Caco-2 (cell line): ENCODE data around the gene MRFAP1L1. TPM values are rescaled to one million over a fixed set of nuclear protein-coding genes. Genes with fewer than 3 reads are reported as not detected.

Experiments used
- BruUV-seq: library from RNA; stranded (reverse); fragments of 400-500 nt; replicated peaks from 2 replicates; lab custom pipeline; 2021; lab: Mats Ljungman, UMichigan
- CTCF ChIA-PET: fragments of 300-600 bp; sonication (Branson Sonifier 250); formaldehyde crosslinking; loops from one replicate; lab custom pipeline; 2022; ENCODE audit warnings: antibody characterized with exemption; lab: Charles Lee
- POLR2A ChIA-PET: fragments of 300-600 bp; sonication (Branson Sonifier 250); formaldehyde crosslinking; loops from one replicate; lab custom pipeline; 2022; ENCODE audit warnings: antibody characterized with exemption; lab: Charles Lee
- DNase-seq, 2 experiments: peaks; one replicate each; pipeline versions ENCODE4 v3.0.0 to v3.0.0-alpha.2; 2020 to 2022
- H3K27me3 ChIP-seq: replicated peaks from 2 replicates; pipeline ENCODE4 v1.6.0; 2011; ENCODE audit warnings: low read length; ENCODE audit not compliant: control insufficient read depth, insufficient read depth
- H3K36me3 ChIP-seq: 2 replicates; pipeline ENCODE4 v1.5.1; 2011; ENCODE audit warnings: low read length; ENCODE audit not compliant: control insufficient read depth, insufficient read depth
- H3K4me1 ChIP-seq: fragments of 250-450 bp; sonication (Bioruptor Pico); 2 replicates; pipeline ENCODE4 v1.5.1; 2020; ENCODE audit warnings: mild to moderate bottlenecking
- H3K4me3 ChIP-seq: 2 replicates; pipeline ENCODE4 v1.5.1; 2011; ENCODE audit warnings: low read depth, mild to moderate bottlenecking, control low read depth, low read length
- H3K9me3 ChIP-seq: fragments of 250-450 bp; sonication (Bioruptor Pico); 2 replicates; pipeline ENCODE4 v1.5.1; 2020; ENCODE audit warnings: mild to moderate bottlenecking, moderate library complexity
- H3K27ac Mint-ChIP-seq: one replicate; pipeline ENCODE4 v1.8.0; 2022; ENCODE audit warnings: mixed read lengths; ENCODE audit not compliant: unreplicated experiment
- H3K27me3 Mint-ChIP-seq: one replicate; pipeline ENCODE4 v1.8.0; 2022; ENCODE audit warnings: mixed read lengths; ENCODE audit not compliant: insufficient read depth, unreplicated experiment
- H3K36me3 Mint-ChIP-seq: one replicate; pipeline ENCODE4 v1.8.0; 2022; ENCODE audit warnings: mild to moderate bottlenecking, mixed read lengths; ENCODE audit not compliant: insufficient read depth, unreplicated experiment
- H3K4me1 Mint-ChIP-seq: one replicate; pipeline ENCODE4 v1.8.0; 2022; ENCODE audit warnings: low read depth, mixed read lengths; ENCODE audit not compliant: unreplicated experiment
- H3K4me3 Mint-ChIP-seq: one replicate; pipeline ENCODE4 v1.8.0; 2022; ENCODE audit warnings: mild to moderate bottlenecking, moderate library complexity, mixed read lengths; ENCODE audit not compliant: unreplicated experiment
- H3K9me3 Mint-ChIP-seq: one replicate; pipeline ENCODE4 v1.8.0; 2022; ENCODE audit warnings: mixed read lengths; ENCODE audit not compliant: unreplicated experiment
- intact Hi-C: fragments of 100-400 bp; cut with micrococcal nuclease; formaldehyde crosslinking; loops from one replicate; pipeline ENCODE4 v1.10.0; 2022; ENCODE audit not compliant: unreplicated experiment
- total RNA-seq: library from RNA; stranded (reverse); gene quantifications from 2 replicates; pipeline ENCODE4 v1.2.3, GENCODE V29; 2022
- TF ChIP-seq, protein P1 (sequence below), 2 experiments: fragments of 200-600 bp in 1 of 2; IDR thresholded peaks; 1 replicate in 1 of 2; 2 replicates in 1 of 2; pipeline versions ENCODE4 v1.5.1 to v1.8.0; 2011 to 2022; ENCODE audit warnings: antibody characterized with exemption in 1 of 2, control low read depth in 1 of 2, inconsistent platforms in 1 of 2, low read depth in 1 of 2, low read length in 1 of 2, mild to moderate bottlenecking in 1 of 2, moderate library complexity in 1 of 2; ENCODE audit not compliant: insufficient read depth in 1 of 2, severe bottlenecking in 1 of 2, unreplicated experiment in 1 of 2

The MRFAP1L1 gene
- total RNA-seq, 1 experiment from 2014 or later = 47.5 TPM

DNA sequence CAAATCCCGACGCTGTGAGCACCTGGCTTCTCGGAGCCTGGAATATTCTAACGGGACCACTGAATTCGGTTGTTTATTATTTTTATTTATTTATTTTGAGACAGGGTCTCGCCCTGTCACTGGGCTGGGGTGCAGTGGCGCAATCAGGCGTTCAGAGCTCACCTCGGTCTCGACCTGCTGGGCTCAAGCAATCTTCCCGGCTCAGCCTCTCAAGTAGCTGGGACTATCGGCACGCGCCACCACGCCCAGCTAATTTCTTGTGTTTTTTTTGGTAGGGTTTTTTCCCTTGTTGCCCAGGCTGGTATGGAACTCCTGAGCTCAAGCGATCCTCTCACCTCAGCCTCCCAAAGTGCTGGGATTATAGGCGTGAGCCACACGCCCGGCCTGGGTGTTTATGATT is 37.5 kb downstream of the MRFAP1L1 start:
- TF ChIP-seq, protein P1, sequence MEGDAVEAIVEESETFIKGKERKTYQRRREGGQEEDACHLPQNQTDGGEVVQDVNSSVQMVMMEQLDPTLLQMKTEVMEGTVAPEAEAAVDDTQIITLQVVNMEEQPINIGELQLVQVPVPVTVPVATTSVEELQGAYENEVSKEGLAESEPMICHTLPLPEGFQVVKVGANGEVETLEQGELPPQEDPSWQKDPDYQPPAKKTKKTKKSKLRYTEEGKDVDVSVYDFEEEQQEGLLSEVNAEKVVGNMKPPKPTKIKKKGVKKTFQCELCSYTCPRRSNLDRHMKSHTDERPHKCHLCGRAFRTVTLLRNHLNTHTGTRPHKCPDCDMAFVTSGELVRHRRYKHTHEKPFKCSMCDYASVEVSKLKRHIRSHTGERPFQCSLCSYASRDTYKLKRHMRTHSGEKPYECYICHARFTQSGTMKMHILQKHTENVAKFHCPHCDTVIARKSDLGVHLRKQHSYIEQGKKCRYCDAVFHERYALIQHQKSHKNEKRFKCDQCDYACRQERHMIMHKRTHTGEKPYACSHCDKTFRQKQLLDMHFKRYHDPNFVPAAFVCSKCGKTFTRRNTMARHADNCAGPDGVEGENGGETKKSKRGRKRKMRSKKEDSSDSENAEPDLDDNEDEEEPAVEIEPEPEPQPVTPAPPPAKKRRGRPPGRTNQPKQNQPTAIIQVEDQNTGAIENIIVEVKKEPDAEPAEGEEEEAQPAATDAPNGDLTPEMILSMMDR (IDR thresholded peaks at IDR 0.05; ENCODE audit: insufficient read depth in 1 of 2, low read depth in 1 of 2, low read length in 1 of 2, severe bottlenecking in 1 of 2, unreplicated experiment in 1 of 2) = no peak
- H3K27ac Mint-ChIP-seq = no peak overlapping the region
- Histone ChIP-seq H3K4me3 (no peak overlapping the region), H3K4me1 (peaks cover 16% of the 10 kb centered on the region), H3K27me3 (no peaks in the 10 kb centered on the region), H3K9me3 (no peaks in the 10 kb centered on the region), H3K36me3 (peaks cover 5% of the 10 kb centered on the region)
- intact Hi-C loops = no loop called here
- H3K36me3 Mint-ChIP-seq = peaks cover 50% of the 10 kb centered on the region
- H3K4me1 Mint-ChIP-seq = peaks cover 18% of the 10 kb centered on the region
- DNase-seq = no peak
- BruUV-seq = no TSS peak
- no peaks in the 10 kb centered on the region for H3K9me3 Mint-ChIP-seq
- POLR2A ChIA-PET = no interaction called here
- no peak overlapping the region for H3K4me3 Mint-ChIP-seq
- no peaks in the 10 kb centered on the region for H3K27me3 Mint-ChIP-seq
- CTCF ChIA-PET = no interaction called here

DNA sequence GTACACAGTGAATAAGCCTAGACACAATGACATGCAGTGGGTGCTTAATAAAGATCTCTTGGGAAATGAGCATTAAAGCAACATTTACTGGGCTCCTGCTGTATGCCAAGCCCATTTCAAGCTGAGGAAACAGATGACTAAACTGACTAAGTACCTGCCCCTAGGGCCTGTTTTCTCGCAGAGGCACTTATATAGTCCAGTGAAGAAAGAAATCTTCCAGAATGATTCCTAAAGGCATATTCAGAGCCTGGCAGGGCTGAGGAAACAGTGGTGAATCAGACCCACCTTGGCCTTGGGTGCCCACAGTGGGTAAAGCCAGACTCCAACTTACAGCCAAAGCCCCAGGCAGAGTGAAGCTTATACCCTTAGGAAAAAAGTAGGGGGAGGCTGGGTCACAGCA is 38.0 kb downstream of the MRFAP1L1 start:
- Mint-ChIP-seq H3K9me3 (no peaks in the 10 kb centered on the region), H3K36me3 (peaks cover 45% of the 10 kb centered on the region), H3K27me3 (no peaks in the 10 kb centered on the region), H3K27ac (no peak overlapping the region), H3K4me1 (peaks cover 14% of the 10 kb centered on the region), H3K4me3 (no peak overlapping the region)
- CTCF ChIA-PET = no interaction called here
- Histone ChIP-seq H3K27me3 (no peaks in the 10 kb centered on the region), H3K9me3 (no peaks in the 10 kb centered on the region), H3K36me3 (peaks cover 5% of the 10 kb centered on the region), H3K4me1 (peaks cover 16% of the 10 kb centered on the region), H3K4me3 (no peak overlapping the region)
- no TSS peak for BruUV-seq
- POLR2A ChIA-PET = no interaction called here
- TF ChIP-seq, protein P1 (IDR thresholded peaks at IDR 0.05; ENCODE audit: insufficient read depth in 1 of 2, low read depth in 1 of 2, low read length in 1 of 2, severe bottlenecking in 1 of 2, unreplicated experiment in 1 of 2) = no peak
- intact Hi-C loops = no loop called here
- DNase-seq = no peak

GRCh38 chr4:6668391-6668790 is 41.3 kb downstream of the MRFAP1L1 start:
- ChIA-PET POLR2A (no interaction called here), CTCF (no interaction called here)
- no peaks in the 10 kb centered on the region for H3K9me3 Mint-ChIP-seq
- TF ChIP-seq, protein P1 (IDR thresholded peaks at IDR 0.05; ENCODE audit: insufficient read depth in 1 of 2, low read depth in 1 of 2, low read length in 1 of 2, severe bottlenecking in 1 of 2, unreplicated experiment in 1 of 2) = no peak
- no peak for DNase-seq
- H3K27ac Mint-ChIP-seq = no peak overlapping the region
- BruUV-seq = no TSS peak
- no peaks in the 10 kb centered on the region for H3K9me3 ChIP-seq
- H3K27me3 Mint-ChIP-seq = no peaks in the 10 kb centered on the region
- H3K4me1 Mint-ChIP-seq = no peaks in the 10 kb centered on the region
- no peaks in the 10 kb centered on the region for H3K4me1 ChIP-seq
- no peaks in the 10 kb centered on the region for H3K27me3 ChIP-seq
- peaks cover 12% of the 10 kb centered on the region for H3K36me3 Mint-ChIP-seq
- no peak overlapping the region for H3K4me3 ChIP-seq
- H3K4me3 Mint-ChIP-seq = no peak overlapping the region
- intact Hi-C loops = no loop called here
- no peaks in the 10 kb centered on the region; the same call in 1 of the 2 replicates for H3K36me3 ChIP-seq
